IPS-18c (cell line): Measurements from ENCODE around the gene CDH20.

Experiments used
- H3K4me3 ChIP-seq: 2 replicates; pipeline ENCODE4 v1.7.0; 2013; ENCODE audit warnings: low read depth, mild to moderate bottlenecking, low read length, moderate library complexity; ENCODE audit not compliant: insufficient read depth
- H3K9me3 ChIP-seq: one replicate; pipeline ENCODE4 v1.6.1; 2013; ENCODE audit warnings: mild to moderate bottlenecking, low read length, moderate library complexity; ENCODE audit not compliant: control insufficient read depth, insufficient read depth

Gene CDH20

DNA sequence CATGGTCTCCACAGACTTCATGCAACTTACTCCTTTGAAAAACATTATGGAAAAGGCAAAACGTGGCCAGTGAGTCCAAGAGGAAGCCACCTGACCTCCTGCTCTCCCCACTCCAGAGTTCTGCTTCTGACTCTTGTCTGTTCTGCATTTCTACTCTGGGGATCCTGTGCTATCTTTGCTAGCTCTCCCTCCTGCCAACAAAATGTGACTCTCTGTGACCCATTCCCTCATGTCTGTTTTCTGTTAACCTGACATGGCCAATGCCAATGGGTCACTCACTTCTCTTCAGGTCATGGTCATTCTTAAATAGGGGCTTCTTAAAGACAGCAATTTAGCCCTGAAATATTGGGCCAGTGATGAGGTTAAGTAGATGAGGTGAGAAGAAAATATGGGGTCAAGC lies 210.3 kb downstream of the CDH20 start:
- Histone ChIP-seq H3K9me3 (no peaks in the 10 kb centered on the region), H3K4me3 (no peak overlapping the region)

DNA sequence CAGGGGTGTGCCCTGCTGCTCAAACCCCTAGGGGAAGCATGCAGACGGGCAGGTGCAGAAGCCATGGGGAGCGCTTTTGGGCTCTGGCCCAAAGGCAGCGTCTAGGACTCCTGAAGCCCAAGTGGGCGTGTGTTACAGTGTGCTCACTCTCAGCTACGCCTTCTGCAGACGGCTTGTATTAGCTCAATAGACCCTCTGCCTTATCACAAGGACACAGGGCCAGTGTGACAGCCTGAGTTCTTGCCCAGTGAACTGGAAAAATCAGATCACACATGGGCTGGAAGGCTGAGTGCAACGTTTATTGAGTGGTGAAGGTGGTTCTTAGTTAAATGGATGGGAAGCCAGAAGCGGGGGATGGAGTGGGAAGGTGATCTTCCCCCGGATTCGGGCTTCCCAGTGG lies 210.9 kb downstream of the CDH20 start:
- H3K9me3 ChIP-seq, result no peaks in the 10 kb centered on the region

DNA sequence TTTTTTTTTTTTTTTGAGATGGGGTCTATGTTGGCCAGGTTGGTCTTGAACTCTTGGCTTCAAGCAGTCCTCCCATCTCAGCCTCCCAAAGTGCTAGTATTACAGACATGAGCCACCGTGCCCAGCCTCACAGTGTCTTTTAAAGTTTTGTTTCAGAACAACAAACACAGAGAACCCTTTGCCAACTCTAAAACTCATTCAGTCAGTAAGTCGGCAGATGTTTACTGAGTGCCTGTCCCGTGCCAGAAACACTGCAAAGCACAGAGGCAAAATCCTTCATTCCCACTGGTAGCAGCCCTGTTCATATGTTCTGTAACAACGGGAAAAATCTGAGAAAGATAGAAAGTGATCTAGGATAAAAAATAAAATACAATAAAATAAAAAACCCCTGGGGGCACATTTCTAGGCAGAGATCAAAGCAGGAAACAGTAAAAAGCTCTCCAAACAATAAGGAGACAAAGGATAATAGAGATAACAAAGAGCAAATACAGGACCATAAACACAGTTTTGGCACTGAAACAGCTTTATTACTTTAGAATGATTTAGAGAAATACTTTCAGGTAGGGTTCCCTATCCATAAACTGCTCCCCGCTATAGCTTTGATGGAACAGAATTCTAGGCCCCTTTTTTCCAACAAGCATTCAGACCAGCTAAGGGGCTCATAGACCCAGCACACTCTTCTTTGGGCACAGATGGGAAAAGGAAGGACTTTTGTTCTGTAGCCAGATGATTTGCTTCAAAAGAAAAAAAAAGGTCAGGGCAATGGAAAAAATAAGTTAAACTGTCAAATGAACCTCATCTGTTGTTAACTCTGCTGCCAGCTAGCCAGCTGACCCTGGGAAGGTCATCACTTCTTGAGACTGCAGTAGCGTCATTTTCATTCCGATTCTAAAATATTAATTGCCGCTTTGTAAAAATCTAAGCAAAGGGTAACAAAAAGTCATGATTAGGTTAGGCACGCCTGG lies 212.3 kb downstream of the CDH20 start:
- Histone ChIP-seq H3K9me3 (no peaks in the 10 kb centered on the region), H3K4me3 (no peak overlapping the region)

More for the DNA sequence above, 210.9 kb downstream of the CDH20 start:
- H3K4me3 ChIP-seq, result no peak overlapping the region

DNA sequence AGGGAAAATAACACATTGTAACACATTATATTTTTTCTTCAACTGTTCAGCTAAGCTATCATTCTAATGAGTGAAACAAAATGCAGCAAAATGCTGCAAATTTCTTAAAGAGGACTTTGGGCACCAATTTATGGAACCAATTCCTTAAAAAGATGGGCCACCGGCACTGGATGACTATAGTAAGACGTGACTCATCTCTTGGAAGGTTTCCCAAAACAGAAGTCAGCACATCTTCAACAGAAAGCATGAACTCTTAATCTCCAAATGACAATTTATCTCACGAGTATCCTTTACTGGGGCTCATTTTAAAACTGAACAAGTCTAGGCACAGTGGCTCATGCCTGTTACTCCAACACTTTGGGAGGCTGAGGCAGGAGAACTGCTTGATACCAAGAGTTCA lies 213.4 kb downstream of the CDH20 start:
- no peaks in the 10 kb centered on the region for H3K9me3 ChIP-seq
- no peak overlapping the region for H3K4me3 ChIP-seq

DNA sequence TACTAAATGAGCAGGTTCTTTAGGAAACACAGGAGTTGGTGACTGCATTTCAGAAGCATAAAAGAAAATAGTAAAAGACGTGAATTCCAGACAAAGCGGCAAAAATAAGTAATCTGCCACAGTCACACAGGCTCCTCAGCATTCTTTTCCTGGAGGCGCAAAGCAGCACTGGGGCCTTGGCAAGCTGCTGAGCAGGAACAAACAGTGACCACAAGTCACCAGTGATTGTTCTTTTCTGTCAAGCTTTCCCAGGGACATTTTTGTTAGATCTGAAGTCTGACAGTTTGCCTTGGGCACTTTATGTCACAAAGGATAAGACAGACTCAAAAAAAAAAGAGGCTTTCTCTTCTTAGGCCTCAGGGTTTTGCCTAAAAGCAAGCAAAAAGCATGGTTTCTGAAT lies 216.2 kb downstream of the CDH20 start:
- no peaks in the 10 kb centered on the region for H3K9me3 ChIP-seq
- H3K4me3 ChIP-seq, result no peak overlapping the region

DNA sequence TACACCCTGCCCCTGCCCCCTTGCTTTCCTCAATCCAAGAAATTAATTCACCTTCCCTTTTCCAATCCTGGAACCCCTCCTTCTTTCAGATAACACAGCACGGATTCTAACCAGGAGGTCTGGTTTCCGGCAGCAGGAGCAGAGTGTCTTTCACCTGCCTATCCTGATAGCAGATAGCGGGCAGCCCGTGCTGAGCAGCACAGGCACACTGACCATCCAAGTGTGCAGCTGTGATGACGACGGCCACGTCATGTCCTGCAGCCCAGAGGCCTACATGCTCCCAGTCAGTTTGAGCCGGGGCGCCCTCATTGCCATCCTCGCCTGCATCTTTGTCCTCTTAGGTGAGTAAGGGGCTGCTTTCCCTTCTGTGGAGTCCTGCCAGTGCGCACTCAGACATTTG lies 216.7 kb downstream of the CDH20 start:
- Histone ChIP-seq H3K9me3 (no peaks in the 10 kb centered on the region), H3K4me3 (no peak overlapping the region)

DNA sequence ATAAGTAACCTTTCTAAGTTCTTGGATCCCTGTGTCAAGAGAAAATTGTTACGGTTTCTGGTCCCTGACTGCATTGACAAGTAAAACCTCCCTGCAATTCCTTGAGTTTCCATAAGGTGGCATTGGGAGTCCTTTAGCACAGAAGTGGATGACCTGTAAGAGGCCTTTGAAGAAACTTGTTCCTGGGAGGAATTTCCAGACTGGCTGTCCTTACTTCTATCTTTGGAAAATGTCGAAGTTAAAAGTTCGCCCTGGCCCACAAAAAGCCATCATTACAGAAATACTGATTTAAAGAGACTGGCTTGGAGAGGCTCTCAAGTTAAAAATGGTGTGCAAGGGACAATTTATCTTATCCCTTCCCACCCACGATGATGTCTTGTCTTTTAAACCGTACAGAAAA lies 218.4 kb downstream of the CDH20 start:
- Histone ChIP-seq H3K9me3 (no peaks in the 10 kb centered on the region), H3K4me3 (no peak overlapping the region)

DNA sequence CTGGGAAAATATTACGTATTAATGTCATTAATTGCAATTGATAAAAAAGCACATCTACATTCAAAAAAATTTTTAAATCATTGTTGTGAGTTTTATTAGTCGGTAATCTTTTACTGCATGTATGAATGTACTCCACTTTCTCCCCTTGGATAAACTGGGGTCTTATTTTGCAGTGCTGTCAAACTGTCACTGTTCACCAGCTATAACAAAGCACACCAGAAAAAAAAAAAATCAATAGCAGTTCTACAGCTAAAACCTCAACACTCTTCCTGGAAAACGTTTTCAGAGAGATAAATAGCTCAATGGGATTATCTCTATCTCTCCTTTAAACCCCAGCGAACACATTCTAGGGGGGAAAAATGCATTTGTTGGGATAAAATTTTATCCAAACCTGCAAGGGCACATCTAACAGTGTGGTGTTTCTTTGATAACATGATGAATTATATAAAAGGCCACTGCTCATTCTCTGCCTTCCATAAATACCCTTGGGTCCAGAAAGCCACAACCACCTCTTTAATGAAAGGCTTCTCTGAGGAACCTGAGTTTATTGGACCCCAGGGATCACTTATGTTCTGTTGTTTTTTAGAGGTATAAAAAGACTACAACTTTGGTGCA lies 219.9 kb downstream of the CDH20 start:
- H3K4me3 ChIP-seq, result no peak overlapping the region

DNA sequence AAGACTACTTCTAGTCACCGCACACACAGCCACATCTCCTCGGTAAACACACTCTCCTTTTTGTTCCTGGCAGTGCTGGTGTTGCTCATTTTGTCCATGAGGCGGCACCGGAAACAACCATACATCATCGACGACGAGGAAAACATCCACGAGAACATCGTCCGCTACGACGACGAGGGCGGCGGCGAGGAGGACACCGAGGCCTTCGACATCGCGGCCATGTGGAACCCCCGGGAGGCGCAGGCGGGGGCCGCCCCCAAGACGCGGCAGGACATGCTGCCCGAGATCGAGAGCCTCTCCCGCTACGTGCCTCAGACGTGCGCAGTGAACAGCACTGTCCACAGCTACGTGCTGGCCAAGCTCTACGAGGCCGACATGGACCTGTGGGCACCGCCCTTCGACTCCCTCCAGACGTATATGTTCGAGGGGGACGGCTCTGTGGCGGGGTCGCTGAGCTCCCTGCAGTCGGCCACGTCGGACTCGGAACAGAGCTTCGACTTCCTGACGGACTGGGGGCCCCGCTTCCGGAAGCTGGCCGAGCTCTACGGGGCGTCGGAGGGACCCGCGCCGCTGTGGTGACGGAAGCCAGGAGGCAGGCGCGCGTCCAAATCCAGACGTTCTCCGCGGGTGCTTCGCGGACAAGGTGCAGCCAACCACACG lies 221.0 kb downstream of the CDH20 start:
- Histone ChIP-seq H3K4me3 (no peak overlapping the region), H3K9me3 (no peaks in the 10 kb centered on the region)

More for the DNA sequence above, 219.9 kb downstream of the CDH20 start:
- no peaks in the 10 kb centered on the region for H3K9me3 ChIP-seq

DNA sequence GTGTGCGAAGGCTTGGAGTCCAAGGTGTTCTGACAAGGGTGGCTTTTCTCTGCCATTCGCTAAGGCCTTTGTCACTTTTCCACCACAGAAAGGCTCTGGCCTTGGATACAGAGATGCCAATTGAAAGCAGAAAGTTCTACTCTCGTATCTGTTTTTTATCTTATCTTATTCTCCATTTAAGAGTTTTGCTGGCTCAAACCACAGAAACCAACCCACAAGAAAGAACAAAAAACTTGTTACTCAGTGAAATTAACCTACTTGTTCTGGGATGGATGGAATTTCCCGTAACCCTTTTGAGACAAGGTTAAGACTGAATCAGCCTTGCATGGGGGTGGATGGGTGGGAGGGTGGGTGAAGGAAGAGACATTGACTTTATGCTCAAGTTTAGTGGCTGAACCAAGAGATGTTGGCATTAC lies 221.7 kb downstream of the CDH20 start:
- Histone ChIP-seq H3K9me3 (no peaks in the 10 kb centered on the region), H3K4me3 (no peak overlapping the region)

DNA sequence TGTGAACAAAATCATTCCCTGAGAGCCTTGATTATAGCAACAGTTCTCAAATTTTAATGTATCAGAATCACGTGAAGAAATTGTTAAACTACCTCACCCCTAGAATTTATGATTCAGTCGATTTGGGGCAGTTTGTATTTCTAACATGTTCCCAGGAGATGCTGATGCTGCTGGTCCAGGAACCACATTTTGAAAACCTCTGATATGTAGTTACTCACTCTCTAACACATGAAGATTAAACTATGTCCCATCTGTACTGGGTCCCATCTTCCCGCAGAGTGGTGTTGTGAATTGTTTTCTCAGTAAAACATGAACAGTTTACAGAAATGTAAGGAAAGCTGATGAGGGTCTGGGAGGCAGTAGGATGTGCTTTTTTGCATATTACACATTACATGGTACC lies 223.1 kb downstream of the CDH20 start:
- no peak overlapping the region for H3K4me3 ChIP-seq
- no peaks in the 10 kb centered on the region for H3K9me3 ChIP-seq

DNA sequence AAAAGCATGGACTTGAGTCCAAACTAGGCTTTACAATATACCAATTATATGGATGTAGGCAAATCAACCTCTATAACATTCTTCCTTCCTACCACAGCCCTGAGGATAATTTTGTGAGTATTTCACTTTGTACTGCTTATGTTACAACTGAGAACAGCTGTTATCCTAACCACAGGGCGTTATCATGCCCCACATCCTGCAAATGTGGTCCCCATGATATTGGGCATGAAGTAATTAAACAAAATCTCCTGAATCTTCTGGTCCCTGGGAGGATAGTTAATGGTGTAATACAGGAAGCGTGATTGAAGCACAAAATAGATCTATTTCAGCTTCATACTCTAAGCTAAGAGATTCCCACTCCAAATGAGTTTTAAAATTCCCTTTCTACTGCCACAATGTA lies 223.6 kb downstream of the CDH20 start:
- no peak overlapping the region for H3K4me3 ChIP-seq
- H3K9me3 ChIP-seq, result no peaks in the 10 kb centered on the region

DNA sequence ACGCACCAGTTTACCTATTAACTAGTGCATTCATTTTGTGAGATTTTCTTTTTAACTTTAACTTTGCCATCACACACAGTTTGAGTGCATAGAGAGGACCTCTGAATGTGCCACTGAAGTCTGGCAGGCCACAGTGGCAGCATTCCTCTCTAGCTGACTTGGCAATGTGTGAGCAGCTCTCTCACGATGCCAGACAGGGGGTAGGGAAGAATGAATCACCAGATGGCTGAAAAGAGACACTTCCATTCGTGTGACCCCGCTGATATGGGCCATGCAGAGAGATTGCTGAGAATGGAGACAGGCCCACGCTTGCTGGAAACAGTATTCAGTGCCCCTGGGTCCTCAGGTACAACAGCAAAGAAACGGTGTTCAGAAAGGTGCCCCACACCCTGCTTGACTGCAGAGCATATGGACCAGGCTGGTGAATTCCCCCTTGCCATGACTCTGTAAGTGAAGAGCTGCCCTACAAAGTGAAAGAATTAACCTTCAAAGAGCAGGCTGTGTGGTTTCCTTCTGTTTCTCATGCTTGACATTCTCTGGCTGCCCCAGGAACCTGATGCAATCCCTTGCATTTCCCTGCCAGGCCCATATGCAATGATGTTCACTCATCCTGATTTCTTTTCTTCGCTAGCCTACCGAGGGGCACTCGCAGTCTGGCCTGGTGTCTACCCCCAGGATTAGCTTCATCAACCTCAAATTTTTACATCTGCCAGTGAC lies 236.1 kb downstream of the CDH20 start:
- peaks cover 2% of the 10 kb centered on the region for H3K9me3 ChIP-seq
- H3K4me3 ChIP-seq, result no peak overlapping the region

DNA sequence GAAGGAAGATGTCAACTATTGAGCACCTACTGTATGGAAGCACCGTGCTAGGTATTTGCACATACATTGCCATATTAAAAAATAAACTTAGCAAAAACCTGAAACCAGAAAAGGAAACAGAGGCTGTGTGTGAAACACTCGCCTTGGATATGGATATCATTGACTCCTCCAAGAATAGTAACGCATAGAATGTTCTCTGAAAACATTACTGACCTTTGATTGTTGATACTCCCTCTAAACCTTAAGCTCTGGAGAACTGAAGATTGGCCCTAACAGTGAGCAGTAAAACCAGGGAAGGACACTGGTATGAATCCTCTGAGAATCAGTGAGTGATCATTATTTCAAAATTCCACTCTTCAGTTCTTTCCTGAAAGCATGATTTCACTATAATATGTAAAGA lies 236.8 kb downstream of the CDH20 start:
- H3K4me3 ChIP-seq, result no peak overlapping the region

DNA sequence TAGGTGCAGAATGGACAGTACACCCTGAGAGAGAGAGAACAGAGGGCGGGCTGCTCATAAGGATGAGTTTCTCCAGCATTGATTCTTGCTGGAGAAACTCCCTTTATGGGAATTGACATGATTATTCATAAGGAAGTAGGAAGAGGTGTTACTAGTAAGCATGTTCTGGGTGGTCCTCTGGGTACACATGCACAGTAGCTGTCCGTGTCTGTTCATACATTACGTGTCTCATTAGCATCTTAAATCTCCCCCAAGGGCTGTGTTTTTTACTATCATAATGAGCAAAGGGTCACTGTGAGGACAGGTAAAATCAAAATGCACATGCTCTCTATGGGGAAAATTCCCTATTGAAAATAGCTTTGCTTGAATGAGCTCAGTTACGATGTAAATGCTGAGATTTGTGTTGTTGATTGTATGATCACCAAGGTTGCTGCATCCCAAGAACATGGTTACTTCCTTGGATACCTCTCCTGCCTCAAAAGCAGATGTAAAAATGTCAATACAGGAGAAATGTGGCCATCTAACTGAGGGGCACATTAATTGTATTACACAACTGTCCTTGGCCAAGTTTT lies 238.9 kb downstream of the CDH20 start:
- H3K9me3 ChIP-seq, result peaks cover 2% of the 10 kb centered on the region

More for the DNA sequence above, 236.8 kb downstream of the CDH20 start:
- H3K9me3 ChIP-seq, result peaks cover 2% of the 10 kb centered on the region

DNA sequence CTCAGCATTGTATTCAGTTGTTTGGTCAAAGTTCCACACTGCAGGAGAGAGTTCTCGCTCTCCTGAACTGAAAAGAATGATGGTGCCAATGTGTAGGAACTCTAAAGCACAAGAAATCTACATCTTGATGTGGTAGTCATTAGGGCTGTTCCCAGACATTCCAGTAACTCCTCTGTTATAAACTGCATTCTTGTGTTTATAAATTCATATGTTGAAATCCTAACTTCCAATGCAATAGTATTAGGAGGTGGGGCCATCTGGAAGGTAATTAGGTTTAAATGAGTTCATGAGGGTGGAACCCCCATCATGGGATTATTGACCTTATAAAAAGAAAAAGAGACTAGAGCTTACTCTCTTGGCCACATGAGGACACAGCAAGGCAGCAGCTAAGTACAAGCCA lies 239.6 kb downstream of the CDH20 start:
- Histone ChIP-seq H3K9me3 (no peaks in the 10 kb centered on the region), H3K4me3 (no peak overlapping the region)

More for the DNA sequence above, 238.9 kb downstream of the CDH20 start:
- no peak overlapping the region for H3K4me3 ChIP-seq

DNA sequence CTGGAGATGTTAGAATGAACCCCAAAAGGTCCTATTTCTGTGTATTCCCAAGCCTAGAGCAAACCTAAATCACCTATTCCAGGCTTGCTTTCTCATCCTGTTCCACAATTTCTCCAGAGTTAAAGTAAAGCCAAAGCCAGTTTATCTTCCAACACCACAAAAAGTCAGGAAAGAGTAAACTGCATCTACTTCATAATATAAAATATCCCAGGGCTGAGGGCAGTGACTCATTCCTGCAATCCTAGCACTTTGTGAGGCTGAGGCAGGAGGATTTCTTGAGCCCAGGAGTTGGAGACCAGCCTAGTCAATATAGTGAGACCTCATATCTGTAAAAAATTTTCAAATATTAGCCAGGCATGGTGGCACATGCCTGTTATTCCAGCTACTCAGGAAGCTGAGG lies 241.4 kb downstream of the CDH20 start:
- H3K4me3 ChIP-seq, result no peak overlapping the region
- no peaks in the 10 kb centered on the region for H3K9me3 ChIP-seq
